HepG2 (cell line): ENCODE results near the gene DAPK1. TPM values are rescaled to one million over a fixed set of nuclear protein-coding genes. Genes with fewer than 3 reads are reported as not detected.

Source experiments
- ADNP ChIP-seq: sonication (generic); formaldehyde crosslinking; IDR thresholded peaks from 2 replicates; pipeline ENCODE4 v1.4.0; 2020; ENCODE audit warnings: missing genetic modification reagents
- CENPX ChIP-seq: sonication (generic); formaldehyde crosslinking; IDR thresholded peaks from 2 replicates; pipeline ENCODE4 v1.9.0; 2021; ENCODE audit warnings: mild to moderate bottlenecking, missing genetic modification reagents, moderate library complexity
- CREM ChIP-seq, 2 experiments: sonication (generic) in 1 of 2; formaldehyde crosslinking in 1 of 2; IDR thresholded peaks; 2 replicates each; pipeline versions ENCODE4 v1.4.0 to v1.6.1; 2016 to 2020; ENCODE audit warnings: antibody characterized with exemption in 1 of 2, mild to moderate bottlenecking in 1 of 2, missing genetic modification reagents in 1 of 2
- HNF4A ChIP-seq: sonication (generic); formaldehyde crosslinking; IDR thresholded peaks from 2 replicates; pipeline ENCODE4 v1.4.0; 2020; ENCODE audit warnings: missing genetic modification reagents
- HOXA5 ChIP-seq: sonication (generic); formaldehyde crosslinking; IDR thresholded peaks from 2 replicates; pipeline ENCODE4 v1.4.0; 2020; ENCODE audit warnings: missing genetic modification reagents
- JUND ChIP-seq: sonication (generic); formaldehyde crosslinking; IDR thresholded peaks from 2 replicates; pipeline ENCODE4 v1.8.0; 2022; ENCODE audit warnings: mild to moderate bottlenecking, missing genetic modification reagents
- KDM5A ChIP-seq: fragments of 200-600 bp; sonication (generic); IDR thresholded peaks from 2 replicates; pipeline ENCODE4 v1.7.0; 2018; ENCODE audit warnings: antibody characterized with exemption, mild to moderate bottlenecking, low read length, borderline replicate concordance
- PHF21A ChIP-seq: sonication (generic); formaldehyde crosslinking; IDR thresholded peaks from 2 replicates; pipeline ENCODE4 v1.5.0; 2020; ENCODE audit warnings: mild to moderate bottlenecking, missing genetic modification reagents
- PPARG ChIP-seq: conservative IDR thresholded peaks from 2 replicates; pipeline ENCODE4 v1.6.1; 2016; ENCODE audit warnings: missing biosample characterization, missing genetic modification reagents
- PRMT3 ChIP-seq: sonication (generic); formaldehyde crosslinking; IDR thresholded peaks from 2 replicates; pipeline ENCODE4 v1.8.1; 2022; ENCODE audit warnings: low read depth, mild to moderate bottlenecking, moderate library complexity, missing genetic modification reagents, borderline replicate concordance
- RXRA ChIP-seq: sonication (generic); formaldehyde crosslinking; IDR thresholded peaks from 2 replicates; pipeline ENCODE4 v1.5.1; 2020; ENCODE audit warnings: missing genetic modification reagents
- SRSF4 ChIP-seq: fragments of 200-400 bp; formaldehyde crosslinking; IDR thresholded peaks from one replicate; pipeline ENCODE4 v1.6.1; 2018; ENCODE audit warnings: mild to moderate bottlenecking, low read depth, low read length, moderate library complexity; ENCODE audit not compliant: poor library complexity, severe bottlenecking
- ZBTB7B ChIP-seq: sonication (generic); formaldehyde crosslinking; IDR thresholded peaks from 2 replicates; pipeline ENCODE4 v1.4.0; 2020; ENCODE audit warnings: missing genetic modification reagents
- ZNF432 ChIP-seq: sonication (generic); formaldehyde crosslinking; IDR thresholded peaks from 2 replicates; pipeline ENCODE4 v1.5.0; 2020; ENCODE audit warnings: missing genetic modification reagents, mild to moderate bottlenecking, borderline replicate concordance
- ZNF841 ChIP-seq: sonication (generic); formaldehyde crosslinking; IDR thresholded peaks from 2 replicates; pipeline ENCODE4 v1.8.1; 2023; ENCODE audit warnings: missing genetic modification reagents, borderline replicate concordance
- ZNF883 ChIP-seq: sonication (generic); formaldehyde crosslinking; IDR thresholded peaks from 2 replicates; pipeline ENCODE4 v1.5.1; 2020; ENCODE audit warnings: mild to moderate bottlenecking, missing genetic modification reagents; ENCODE audit errors: not compliant biosample characterization
- polyA plus RNA-seq, 8 experiments: library from polyadenylated mRNA; depleted of rRNA in 3 of 8; stranded (reverse) in 7 of 8; unstranded in 1 of 8; fragments of >200 nt; fragmentation: Illumina TruSeq in 4 of 8; extraction: Trizol in 4 of 8; gene quantifications; 2 replicates each; pipeline versions ENCODE4 v1.2.1 to v1.2.3, GENCODE V29; 2011 to 2016; ENCODE audit warnings: low read depth in 4 of 8, missing spikeins in 1 of 8, mixed read lengths in 1 of 8; ENCODE audit not compliant: insufficient read depth in 1 of 8
- total RNA-seq, 5 experiments: library from RNA; depleted of rRNA; stranded (reverse); fragments of >200 nt; fragmentation: Illumina TruSeq; extraction: Trizol; gene quantifications; 2 replicates each; pipeline ENCODE4 v1.2.3, GENCODE V29; 2016; ENCODE audit warnings: low read depth in 1 of 5
- TF ChIP-seq, protein P1 (sequence below): sonication (generic); formaldehyde crosslinking; IDR thresholded peaks from 2 replicates; pipeline ENCODE4 v1.4.0; 2020; ENCODE audit warnings: missing genetic modification reagents
- TF ChIP-seq, protein P2 (sequence below): sonication (generic); formaldehyde crosslinking; IDR thresholded peaks from 2 replicates; pipeline ENCODE4 v1.4.0; 2020; ENCODE audit warnings: mild to moderate bottlenecking, low read depth, missing genetic modification reagents
- TF ChIP-seq, protein P3 (sequence below): sonication (generic); formaldehyde crosslinking; IDR thresholded peaks from 2 replicates; pipeline ENCODE4 v1.5.1; 2020; ENCODE audit warnings: mild to moderate bottlenecking, missing genetic modification reagents, moderate library complexity
- TF ChIP-seq, protein P4 (sequence below), 2 experiments: sonication (generic) in 1 of 2; formaldehyde crosslinking in 1 of 2; IDR thresholded peaks; 2 replicates each; pipeline versions ENCODE4 v1.4.0 to v1.6.1; 2018 to 2020; ENCODE audit warnings: missing genetic modification reagents in 2 of 2, borderline replicate concordance in 1 of 2, low read depth in 1 of 2, mild to moderate bottlenecking in 1 of 2, missing biosample characterization in 1 of 2

Gene DAPK1
- total and polyA plus RNA-seq, 2 of the 13 experiments (the other 11 are each of a cell fraction or from before 2014, with no cell fraction given) = 35.7 to 35.9 TPM

DNA sequence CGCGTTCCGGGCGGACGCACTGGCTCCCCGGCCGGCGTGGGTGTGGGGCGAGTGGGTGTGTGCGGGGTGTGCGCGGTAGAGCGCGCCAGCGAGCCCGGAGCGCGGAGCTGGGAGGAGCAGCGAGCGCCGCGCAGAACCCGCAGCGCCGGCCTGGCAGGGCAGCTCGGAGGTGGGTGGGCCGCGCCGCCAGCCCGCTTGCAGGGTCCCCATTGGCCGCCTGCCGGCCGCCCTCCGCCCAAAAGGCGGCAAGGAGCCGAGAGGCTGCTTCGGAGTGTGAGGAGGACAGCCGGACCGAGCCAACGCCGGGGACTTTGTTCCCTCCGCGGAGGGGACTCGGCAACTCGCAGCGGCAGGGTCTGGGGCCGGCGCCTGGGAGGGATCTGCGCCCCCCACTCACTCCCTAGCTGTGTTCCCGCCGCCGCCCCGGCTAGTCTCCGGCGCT is at the start of gene DAPK1 (continued):
- TF ChIP-seq HNF4A = peak; percentile 33; the same call in 1 of the 2 replicates
- TF ChIP-seq ZNF883 (CRISPR knock-in tag) = no peak
- TF ChIP-seq, protein P1, sequence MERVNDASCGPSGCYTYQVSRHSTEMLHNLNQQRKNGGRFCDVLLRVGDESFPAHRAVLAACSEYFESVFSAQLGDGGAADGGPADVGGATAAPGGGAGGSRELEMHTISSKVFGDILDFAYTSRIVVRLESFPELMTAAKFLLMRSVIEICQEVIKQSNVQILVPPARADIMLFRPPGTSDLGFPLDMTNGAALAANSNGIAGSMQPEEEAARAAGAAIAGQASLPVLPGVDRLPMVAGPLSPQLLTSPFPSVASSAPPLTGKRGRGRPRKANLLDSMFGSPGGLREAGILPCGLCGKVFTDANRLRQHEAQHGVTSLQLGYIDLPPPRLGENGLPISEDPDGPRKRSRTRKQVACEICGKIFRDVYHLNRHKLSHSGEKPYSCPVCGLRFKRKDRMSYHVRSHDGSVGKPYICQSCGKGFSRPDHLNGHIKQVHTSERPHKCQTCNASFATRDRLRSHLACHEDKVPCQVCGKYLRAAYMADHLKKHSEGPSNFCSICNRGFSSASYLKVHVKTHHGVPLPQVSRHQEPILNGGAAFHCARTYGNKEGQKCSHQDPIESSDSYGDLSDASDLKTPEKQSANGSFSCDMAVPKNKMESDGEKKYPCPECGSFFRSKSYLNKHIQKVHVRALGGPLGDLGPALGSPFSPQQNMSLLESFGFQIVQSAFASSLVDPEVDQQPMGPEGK (CRISPR knock-in tag) = peak; percentile 50; the same call in 1 of the 2 replicates
- TF ChIP-seq CENPX (CRISPR knock-in tag) = no peak
- TF ChIP-seq HOXA5 (CRISPR knock-in tag) = peak; percentile 62; the same call in 1 of the 2 replicates
- TF ChIP-seq SRSF4 = no peak
- TF ChIP-seq JUND = no peak
- TF ChIP-seq, protein P2, sequence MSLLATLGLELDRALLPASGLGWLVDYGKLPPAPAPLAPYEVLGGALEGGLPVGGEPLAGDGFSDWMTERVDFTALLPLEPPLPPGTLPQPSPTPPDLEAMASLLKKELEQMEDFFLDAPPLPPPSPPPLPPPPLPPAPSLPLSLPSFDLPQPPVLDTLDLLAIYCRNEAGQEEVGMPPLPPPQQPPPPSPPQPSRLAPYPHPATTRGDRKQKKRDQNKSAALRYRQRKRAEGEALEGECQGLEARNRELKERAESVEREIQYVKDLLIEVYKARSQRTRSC (CRISPR knock-in tag) = no peak
- TF ChIP-seq, protein P3, sequence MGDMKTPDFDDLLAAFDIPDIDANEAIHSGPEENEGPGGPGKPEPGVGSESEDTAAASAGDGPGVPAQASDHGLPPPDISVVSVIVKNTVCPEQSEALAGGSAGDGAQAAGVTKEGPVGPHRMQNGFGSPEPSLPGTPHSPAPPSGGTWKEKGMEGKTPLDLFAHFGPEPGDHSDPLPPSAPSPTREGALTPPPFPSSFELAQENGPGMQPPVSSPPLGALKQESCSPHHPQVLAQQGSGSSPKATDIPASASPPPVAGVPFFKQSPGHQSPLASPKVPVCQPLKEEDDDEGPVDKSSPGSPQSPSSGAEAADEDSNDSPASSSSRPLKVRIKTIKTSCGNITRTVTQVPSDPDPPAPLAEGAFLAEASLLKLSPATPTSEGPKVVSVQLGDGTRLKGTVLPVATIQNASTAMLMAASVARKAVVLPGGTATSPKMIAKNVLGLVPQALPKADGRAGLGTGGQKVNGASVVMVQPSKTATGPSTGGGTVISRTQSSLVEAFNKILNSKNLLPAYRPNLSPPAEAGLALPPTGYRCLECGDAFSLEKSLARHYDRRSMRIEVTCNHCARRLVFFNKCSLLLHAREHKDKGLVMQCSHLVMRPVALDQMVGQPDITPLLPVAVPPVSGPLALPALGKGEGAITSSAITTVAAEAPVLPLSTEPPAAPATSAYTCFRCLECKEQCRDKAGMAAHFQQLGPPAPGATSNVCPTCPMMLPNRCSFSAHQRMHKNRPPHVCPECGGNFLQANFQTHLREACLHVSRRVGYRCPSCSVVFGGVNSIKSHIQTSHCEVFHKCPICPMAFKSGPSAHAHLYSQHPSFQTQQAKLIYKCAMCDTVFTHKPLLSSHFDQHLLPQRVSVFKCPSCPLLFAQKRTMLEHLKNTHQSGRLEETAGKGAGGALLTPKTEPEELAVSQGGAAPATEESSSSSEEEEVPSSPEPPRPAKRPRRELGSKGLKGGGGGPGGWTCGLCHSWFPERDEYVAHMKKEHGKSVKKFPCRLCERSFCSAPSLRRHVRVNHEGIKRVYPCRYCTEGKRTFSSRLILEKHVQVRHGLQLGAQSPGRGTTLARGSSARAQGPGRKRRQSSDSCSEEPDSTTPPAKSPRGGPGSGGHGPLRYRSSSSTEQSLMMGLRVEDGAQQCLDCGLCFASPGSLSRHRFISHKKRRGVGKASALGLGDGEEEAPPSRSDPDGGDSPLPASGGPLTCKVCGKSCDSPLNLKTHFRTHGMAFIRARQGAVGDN = peak; percentile 70; the same call in 1 of the 2 replicates
- TF ChIP-seq RXRA = no peak
- no peak for TF ChIP-seq KDM5A
- TF ChIP-seq ZBTB7B (CRISPR knock-in tag) = no peak; the same call in 1 of the 2 replicates
- TF ChIP-seq PRMT3 (CRISPR knock-in tag) = no peak
- TF ChIP-seq ADNP (CRISPR knock-in tag) = peak; percentile 11; the same call in 1 of the 2 replicates
- TF ChIP-seq CREM (IDR thresholded peaks at IDR 0.05) = no peak
- no peak for TF ChIP-seq CREM (CRISPR knock-in tag; IDR thresholded peaks at IDR 0.05)
- TF ChIP-seq PPARG (CRISPR knock-in tag) = no peak
- TF ChIP-seq PHF21A = no peak
- no peak for TF ChIP-seq ZNF841 (CRISPR knock-in tag)
- TF ChIP-seq ZNF432 (CRISPR knock-in tag) = no peak
- TF ChIP-seq, protein P4, sequence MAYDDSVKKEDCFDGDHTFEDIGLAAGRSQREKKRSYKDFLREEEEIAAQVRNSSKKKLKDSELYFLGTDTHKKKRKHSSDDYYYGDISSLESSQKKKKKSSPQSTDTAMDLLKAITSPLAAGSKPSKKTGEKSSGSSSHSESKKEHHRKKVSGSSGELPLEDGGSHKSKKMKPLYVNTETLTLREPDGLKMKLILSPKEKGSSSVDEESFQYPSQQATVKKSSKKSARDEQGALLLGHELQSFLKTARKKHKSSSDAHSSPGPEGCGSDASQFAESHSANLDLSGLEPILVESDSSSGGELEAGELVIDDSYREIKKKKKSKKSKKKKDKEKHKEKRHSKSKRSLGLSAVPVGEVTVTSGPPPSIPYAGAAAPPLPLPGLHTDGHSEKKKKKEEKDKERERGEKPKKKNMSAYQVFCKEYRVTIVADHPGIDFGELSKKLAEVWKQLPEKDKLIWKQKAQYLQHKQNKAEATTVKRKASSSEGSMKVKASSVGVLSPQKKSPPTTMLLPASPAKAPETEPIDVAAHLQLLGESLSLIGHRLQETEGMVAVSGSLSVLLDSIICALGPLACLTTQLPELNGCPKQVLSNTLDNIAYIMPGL (CRISPR knock-in tag; IDR thresholded peaks at IDR 0.05; ENCODE audit: borderline replicate concordance in 1 of 2, low read depth in 1 of 2) = peak in 1 of 2 experiments; percentile 11; a peak in 1 of 4 replicates
